C4-2B (cell line): Measurements from ENCODE around the gene STMP1.
"Not testable (repeated sequence)": the region's sequence is repeated elsewhere in the genome, so short reads cannot be mapped to it uniquely, and the experiment has no call there.

Experiments used
- H3K27ac ChIP-seq: fragments of 450-650 bp; 2 replicates; pipeline ENCODE4 v1.5.1; 2017
- ZFX ChIP-seq: fragments of 450-650 bp; IDR thresholded peaks from 2 replicates; pipeline ENCODE4 v1.6.1; 2017
- TF ChIP-seq, protein P1 (sequence below): fragments of 450-650 bp; conservative IDR thresholded peaks from 2 replicates; pipeline ENCODE4 v1.5.1; 2017; ENCODE audit warnings: mild to moderate bottlenecking

Gene STMP1

GRCh38 chr7:135687466-135687865 lies 25.2 kb downstream of the STMP1 start:
- H3K27ac ChIP-seq: no peak overlapping the region
- TF ChIP-seq, protein P1, sequence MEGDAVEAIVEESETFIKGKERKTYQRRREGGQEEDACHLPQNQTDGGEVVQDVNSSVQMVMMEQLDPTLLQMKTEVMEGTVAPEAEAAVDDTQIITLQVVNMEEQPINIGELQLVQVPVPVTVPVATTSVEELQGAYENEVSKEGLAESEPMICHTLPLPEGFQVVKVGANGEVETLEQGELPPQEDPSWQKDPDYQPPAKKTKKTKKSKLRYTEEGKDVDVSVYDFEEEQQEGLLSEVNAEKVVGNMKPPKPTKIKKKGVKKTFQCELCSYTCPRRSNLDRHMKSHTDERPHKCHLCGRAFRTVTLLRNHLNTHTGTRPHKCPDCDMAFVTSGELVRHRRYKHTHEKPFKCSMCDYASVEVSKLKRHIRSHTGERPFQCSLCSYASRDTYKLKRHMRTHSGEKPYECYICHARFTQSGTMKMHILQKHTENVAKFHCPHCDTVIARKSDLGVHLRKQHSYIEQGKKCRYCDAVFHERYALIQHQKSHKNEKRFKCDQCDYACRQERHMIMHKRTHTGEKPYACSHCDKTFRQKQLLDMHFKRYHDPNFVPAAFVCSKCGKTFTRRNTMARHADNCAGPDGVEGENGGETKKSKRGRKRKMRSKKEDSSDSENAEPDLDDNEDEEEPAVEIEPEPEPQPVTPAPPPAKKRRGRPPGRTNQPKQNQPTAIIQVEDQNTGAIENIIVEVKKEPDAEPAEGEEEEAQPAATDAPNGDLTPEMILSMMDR: no peak
- TF ChIP-seq ZFX: no peak

DNA sequence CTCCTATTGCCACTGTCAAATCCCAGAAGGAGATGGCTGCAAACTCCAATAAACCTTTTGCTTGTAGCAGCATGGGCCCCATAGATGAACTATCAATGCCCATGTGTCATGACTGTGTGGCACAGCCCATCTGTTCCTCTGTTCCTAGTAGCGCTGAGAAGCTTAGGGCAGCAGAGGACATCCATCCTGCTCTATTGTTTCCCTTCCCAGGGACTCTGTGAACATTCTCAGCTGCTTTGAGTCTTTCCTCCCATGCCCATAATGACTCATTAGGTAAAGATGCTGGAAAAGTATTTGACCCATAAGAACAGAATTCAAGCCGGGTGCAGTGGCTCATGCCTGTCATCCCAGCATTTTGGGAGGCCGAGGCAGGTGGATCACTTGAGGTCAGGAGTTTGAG lies 28.3 kb downstream of the STMP1 start:
- no peak overlapping the region for H3K27ac ChIP-seq
- TF ChIP-seq ZFX: no peak
- TF ChIP-seq, protein P1: no peak

DNA sequence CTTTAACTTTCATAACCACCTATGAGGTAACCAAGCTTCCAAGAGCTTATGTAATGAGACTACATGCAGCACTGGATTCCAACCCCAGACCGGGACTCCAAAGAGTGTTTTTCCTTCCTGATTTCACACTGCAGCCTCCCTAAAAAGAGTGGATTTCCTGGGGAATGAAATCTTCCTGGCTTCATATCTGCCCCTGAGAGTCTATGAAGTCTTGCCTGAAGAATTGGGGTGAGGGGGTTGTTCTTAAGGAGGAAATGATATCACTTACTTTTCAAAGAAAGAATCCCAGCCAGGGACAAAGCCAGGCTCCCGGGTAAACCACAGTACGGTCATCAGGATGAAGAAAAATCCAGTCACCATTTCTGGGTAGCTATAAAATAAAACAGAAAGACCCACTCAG lies 29.7 kb downstream of the STMP1 start:
- H3K27ac ChIP-seq: no peak overlapping the region
- TF ChIP-seq, protein P1: no peak
- TF ChIP-seq ZFX: no peak

DNA sequence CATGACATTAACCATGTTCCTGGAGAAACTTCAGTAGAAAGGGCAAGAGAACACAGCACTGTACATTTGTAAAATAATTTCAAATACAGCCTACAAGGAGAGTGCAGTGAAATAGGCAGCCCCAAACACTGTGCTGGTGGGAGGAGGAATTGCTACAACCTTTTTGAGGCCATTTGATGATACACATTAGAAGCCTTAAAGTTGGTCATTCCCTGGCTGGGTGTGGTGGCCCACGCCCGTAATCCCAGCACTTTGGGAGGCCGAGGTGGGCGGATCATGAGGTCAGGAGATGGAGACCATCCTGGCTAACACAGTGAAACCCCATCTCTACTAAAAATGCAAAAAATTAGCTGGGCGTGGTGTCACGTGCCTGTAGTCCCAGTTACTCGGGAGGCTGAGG lies 30.3 kb downstream of the STMP1 start:
- not testable (repeated sequence) for H3K27ac ChIP-seq

DNA sequence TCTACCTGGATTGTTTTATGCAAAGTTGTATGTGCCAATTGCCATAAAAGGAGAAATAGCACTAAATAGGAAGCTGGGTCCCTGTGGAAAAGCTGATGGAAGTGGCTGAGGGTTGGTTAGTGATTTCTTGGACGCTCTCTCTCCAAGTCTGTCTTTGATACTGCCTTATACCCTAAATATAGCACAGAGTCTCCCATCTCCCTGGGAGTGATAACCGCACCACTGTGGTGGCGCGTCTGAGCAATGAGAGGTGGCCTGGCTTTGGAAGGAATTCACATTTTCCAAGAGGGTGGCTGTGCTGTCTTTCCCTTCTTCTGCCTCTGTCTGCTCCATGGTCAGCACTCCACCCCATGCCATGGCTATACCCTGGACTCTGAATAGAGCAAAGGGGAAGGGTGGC lies 31.2 kb downstream of the STMP1 start:
- no peak overlapping the region for H3K27ac ChIP-seq

GRCh38 chr7:135697276-135698049 lies 35.1 kb downstream of the STMP1 start:
- H3K27ac ChIP-seq: no peak overlapping the region
- no peak for TF ChIP-seq ZFX
- TF ChIP-seq, protein P1: no peak

More for the DNA sequence above, 31.2 kb downstream of the STMP1 start:
- TF ChIP-seq ZFX: no peak
- TF ChIP-seq, protein P1: no peak

DNA sequence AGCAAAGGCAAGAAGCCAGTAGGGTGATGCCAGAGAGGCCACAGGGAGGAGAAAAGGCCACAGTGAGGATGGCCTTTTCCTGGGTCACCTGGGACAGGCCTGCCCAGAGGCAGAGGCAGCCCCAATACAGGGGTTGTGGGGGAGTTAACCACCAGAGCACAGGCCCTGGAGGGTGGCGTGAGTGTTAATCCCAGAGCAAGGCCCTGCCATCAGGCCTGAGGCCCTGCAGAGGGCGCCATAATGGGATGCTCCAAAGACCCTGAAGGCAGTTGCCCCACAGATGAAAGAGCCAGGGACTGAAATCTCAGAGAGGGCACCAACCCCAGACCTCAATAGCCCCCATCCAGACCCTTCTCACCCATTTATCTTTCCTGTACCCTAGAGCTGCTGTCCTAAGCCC lies 41.8 kb downstream of the STMP1 start:
- TF ChIP-seq, protein P1: no peak
- H3K27ac ChIP-seq: no peak overlapping the region

- no peak for TF ChIP-seq ZFX
- TF ChIP-seq, protein P1: no peak
- no peak overlapping the region for H3K27ac ChIP-seq
Observed at GRCh38 chr7:135704698-135705097, 42.4 kb downstream of the STMP1 start.
